G401.6 (cell line): ENCODE data around the gene TUBA1A.
"Not testable (repeated sequence)": the region's sequence is repeated elsewhere in the genome, so short reads cannot be mapped to it uniquely, and the experiment has no call there.

Experiments
- FAIRE-seq: peaks from 2 replicates; lab custom pipeline; 2012; peaks lifted over from hg19 to GRCh38; lab: Jason Lieb, UNC

The TUBA1A gene

GRCh38 chr12:49200919-49201594, 12.2 kb upstream of the TUBA1A start:
- FAIRE-seq, result peak; percentile 82

- no peak for FAIRE-seq
Observed at GRCh38 chr12:49198431-49199155, 9.7 kb upstream of the TUBA1A start.

GRCh38 chr12:49197256-49197655, 8.4 kb upstream of the TUBA1A start:
- no peak for FAIRE-seq

GRCh38 chr12:49195736-49196135, 6.9 kb upstream of the TUBA1A start:
- FAIRE-seq, result no peak

- FAIRE-seq, result not testable (repeated sequence)
Observed at GRCh38 chr12:49193746-49194145, 4.9 kb upstream of the TUBA1A start.

GRCh38 chr12:49191498-49191897, 2.6 kb upstream of the TUBA1A start:
- FAIRE-seq, result not testable (repeated sequence)

- FAIRE-seq, result no peak
Observed at GRCh38 chr12:49190974-49191373, 2.1 kb upstream of the TUBA1A start.

GRCh38 chr12:49189731-49190716, 1.1 kb upstream of the TUBA1A start:
- no peak for FAIRE-seq

GRCh38 chr12:49188201-49188915, 522 bp downstream of the TUBA1A start:
- no peak for FAIRE-seq

GRCh38 chr12:49187184-49187583, 1.7 kb downstream of the TUBA1A start:
- no peak for FAIRE-seq

GRCh38 chr12:49186307-49186706, 2.6 kb downstream of the TUBA1A start:
- not testable (repeated sequence) for FAIRE-seq

GRCh38 chr12:49184697-49185096, 4.2 kb downstream of the TUBA1A start:
- not testable (repeated sequence) for FAIRE-seq

GRCh38 chr12:49183214-49183950, 5.5 kb downstream of the TUBA1A start:
- not testable (repeated sequence) for FAIRE-seq

- no peak for FAIRE-seq
Observed at GRCh38 chr12:49174218-49174617, 14.7 kb downstream of the TUBA1A start.

GRCh38 chr12:49170924-49171323, 18.0 kb downstream of the TUBA1A start:
- FAIRE-seq, result no peak

- no peak for FAIRE-seq
Observed at GRCh38 chr12:49165114-49165513, 23.8 kb downstream of the TUBA1A start.

- FAIRE-seq, result not testable (repeated sequence)
Observed at GRCh38 chr12:49161901-49162300, 27.0 kb downstream of the TUBA1A start.

GRCh38 chr12:49161092-49161795, 27.6 kb downstream of the TUBA1A start:
- no peak for FAIRE-seq

GRCh38 chr12:49160399-49160798, 28.5 kb downstream of the TUBA1A start:
- FAIRE-seq, result no peak

GRCh38 chr12:49154221-49154620, 34.7 kb downstream of the TUBA1A start:
- FAIRE-seq, result no peak

GRCh38 chr12:49147384-49147783, 41.5 kb downstream of the TUBA1A start:
- no peak for FAIRE-seq
